Psoas muscle (tissue), 8 donors: ENCODE results near the gene SMIM36. TPM values are rescaled to one million over a fixed set of nuclear protein-coding genes. Genes with fewer than 3 reads are reported as not detected.

Source experiments
- ATAC-seq, 4 donors: fragments of 200-7000 bp; cut with Tn5 transposase; one replicate each; pipeline ENCODE4 v1.9.1; 2020; ENCODE audit warnings: moderate library complexity in 3 of 4, mild to moderate bottlenecking in 2 of 4
- DNase-seq, 2 donors: peaks; one replicate each; pipeline ENCODE4 v3.0.0-alpha.2; 2020
- H3K27ac ChIP-seq: fragments of 200-600 bp; one replicate; pipeline ENCODE4 v1.8.0; 2022
- H3K27me3 ChIP-seq, 3 donors: fragments of 200-600 bp in 1 of 3; one replicate each; pipeline versions ENCODE4 v1.6.1 to v1.8.0; 2013 to 2022; ENCODE audit warnings: low read length in 2 of 3, mild to moderate bottlenecking in 2 of 3, moderate library complexity in 1 of 3; ENCODE audit not compliant: insufficient read depth in 3 of 3
- H3K36me3 ChIP-seq, 2 donors: fragments of 200-600 bp in 1 of 2; one replicate each; pipeline versions ENCODE4 v1.6.1 to v1.8.0; 2013 to 2022; ENCODE audit warnings: low read depth in 1 of 2, mild to moderate bottlenecking in 1 of 2, moderate library complexity in 1 of 2; ENCODE audit not compliant: insufficient read depth in 1 of 2
- H3K4me1 ChIP-seq: fragments of 200-600 bp; one replicate; pipeline ENCODE4 v1.8.0; 2022
- H3K4me3 ChIP-seq: fragments of 200-600 bp; one replicate; pipeline ENCODE4 v1.8.0; 2022; ENCODE audit warnings: mild to moderate bottlenecking
- H3K9me3 ChIP-seq: fragments of 200-600 bp; one replicate; pipeline ENCODE4 v1.8.0; 2022
- CTCF ChIP-seq: fragments of 200-600 bp; IDR thresholded peaks from one replicate; pipeline ENCODE4 v1.8.0; 2022; ENCODE audit warnings: antibody characterized with exemption
- WGBS, 3 donors: extraction: QIAGEN DNeasy Blood & Tissue Kit; methylation state at CpG; one replicate each; pipeline versions ENCODE4 v1.1.6 to v1.1.7; 2013; 5-methylcytosine and 5-hydroxymethylcytosine counted together
- intact Hi-C, 2 donors: fragments of 100-400 bp; cut with DNase I; formaldehyde crosslinking; loops; one replicate each; pipeline versions ENCODE4 v1.11.0 to v1.14.2; 2022
- polyA plus RNA-seq, 3 donors: library from polyadenylated mRNA; stranded (reverse); fragments of 200-250 nt; gene quantifications; one replicate each; pipeline ENCODE4 v1.2.3, GENCODE V29; 2013
- total RNA-seq, 4 donors: library from RNA; stranded (reverse); fragmentation: NEBNext Ultra II Directional in 2 of 4; extraction: Animal tissue kit (Norgen Biotek cat#: 25700) in 2 of 4; gene quantifications; one replicate each; pipeline versions ENCODE4 v1.2.1 to v1.2.4, GENCODE V29; 2021 to 2023
- donor health status: healthy with polysubstance abuse.
- donor health status: DM: no; HTN: no; CAD: no; lungs with moderate emphysema.
- donor health status: Bipolar disorder and iron deficiency.
- donor health status: healthy.
- donor health status: DM: yes; HTN: yes; CAD: no.
- donor health status: DM: no; HTN: no; CAD: no.
- donor health status: DM: no; HTN: no; CAD: no.
- donor health status: DM: yes; HTN: yes; CAD: no.

Gene SMIM36
- total and polyA plus RNA-seq, 7 donors = not detected

GRCh38 chr17:55536205-55536604, 25.0 kb upstream of the SMIM36 start:
- 43 to 63% (median 55%) methylated on average over 1 of the region's 1 CpG for WGBS, 3 donors
- no peak for TF ChIP-seq CTCF
- ATAC-seq (no peak), DNase-seq (no peak)
- Histone ChIP-seq H3K9me3 (no peaks in the 10 kb centered on the region), H3K27me3 (no peaks in the 10 kb centered on the region), H3K4me1 (no peaks in the 10 kb centered on the region), H3K4me3 (no peak overlapping the region), H3K36me3 (no peaks in the 10 kb centered on the region), H3K27ac (no peak overlapping the region)
- intact Hi-C loops = no loop called here

GRCh38 chr17:55533608-55534007, 22.4 kb upstream of the SMIM36 start:
- H3K27ac ChIP-seq = no peak overlapping the region
- no peaks in the 10 kb centered on the region for H3K27me3 ChIP-seq
- no peaks in the 10 kb centered on the region for H3K4me1 ChIP-seq
- intact Hi-C loops = no loop called here
- ATAC-seq = no peak
- no peak for DNase-seq
- H3K4me3 ChIP-seq = no peak overlapping the region
- no peaks in the 10 kb centered on the region for H3K36me3 ChIP-seq
- H3K9me3 ChIP-seq = no peaks in the 10 kb centered on the region
- no peak for TF ChIP-seq CTCF

GRCh38 chr17:55532670-55533069, 21.4 kb upstream of the SMIM36 start:
- H3K4me3 ChIP-seq = no peak overlapping the region
- H3K27me3 ChIP-seq = no peaks in the 10 kb centered on the region
- WGBS, 3 donors = 30 to 45% (median 35%) methylated on average over 1 of the region's 1 CpG
- intact Hi-C loops = no loop called here
- no peaks in the 10 kb centered on the region for H3K9me3 ChIP-seq
- H3K36me3 ChIP-seq = no peaks in the 10 kb centered on the region
- H3K4me1 ChIP-seq = no peaks in the 10 kb centered on the region
- TF ChIP-seq CTCF = no peak
- no peak overlapping the region for H3K27ac ChIP-seq
- ATAC-seq (no peak), DNase-seq (no peak)

- intact Hi-C loops = no loop called here
- ATAC-seq (no peak), DNase-seq (no peak)
- Histone ChIP-seq H3K36me3 (no peaks in the 10 kb centered on the region), H3K4me3 (no peak overlapping the region), H3K4me1 (no peaks in the 10 kb centered on the region), H3K9me3 (no peaks in the 10 kb centered on the region), H3K27me3 (no peaks in the 10 kb centered on the region), H3K27ac (no peak overlapping the region)
- WGBS, 3 donors = 79 to 93% (median 89%) methylated on average over 5 of the region's 5 CpGs
- TF ChIP-seq CTCF = no peak
Observed at GRCh38 chr17:55531053-55531728, 19.9 kb upstream of the SMIM36 start.

GRCh38 chr17:55530064-55530463, 18.8 kb upstream of the SMIM36 start:
- no peaks in the 10 kb centered on the region for H3K27me3 ChIP-seq
- 76 to 83% (median 78%) methylated on average over 3 of the region's 3 CpGs for WGBS, 3 donors
- H3K36me3 ChIP-seq = no peaks in the 10 kb centered on the region
- H3K9me3 ChIP-seq = no peaks in the 10 kb centered on the region
- no peaks in the 10 kb centered on the region for H3K4me1 ChIP-seq
- no peak overlapping the region for H3K4me3 ChIP-seq
- intact Hi-C loops = no loop called here
- no peak for DNase-seq
- H3K27ac ChIP-seq = no peak overlapping the region
- ATAC-seq = no peak
- TF ChIP-seq CTCF = no peak
